HL-60/S4 (cell line): ENCODE measurements around the gene WNT4.

Experiments used
- in situ Hi-C: fragments of 300-500 bp; cut with MboI; formaldehyde crosslinking; loops from 2 replicates; pipeline ENCODE4 v1.14.3; 2022; ENCODE audit warnings: low sequenced_read_pairs

The WNT4 gene

DNA sequence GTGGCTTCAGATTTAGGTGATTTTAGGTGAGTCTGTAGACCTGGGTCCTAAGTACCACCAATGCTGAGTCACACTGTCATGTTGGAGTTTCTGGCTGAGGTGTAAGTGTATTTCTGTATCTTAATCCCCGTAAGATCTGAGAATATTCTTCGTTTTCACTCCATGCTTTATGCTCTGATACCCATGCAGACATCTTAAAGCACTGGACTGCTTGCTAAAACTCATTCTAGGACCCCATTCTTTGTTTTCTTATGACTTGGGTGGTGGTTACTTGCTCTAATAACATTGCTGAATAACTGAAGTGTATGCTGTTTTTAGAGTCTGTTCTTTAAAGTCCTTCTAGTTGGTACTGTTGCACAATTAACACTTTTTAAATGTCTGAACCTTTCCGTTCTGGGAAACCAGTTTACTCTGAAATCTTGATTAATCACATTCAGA is 53.7 kb downstream of the WNT4 start:
- in situ Hi-C loops, result no loop called here

DNA sequence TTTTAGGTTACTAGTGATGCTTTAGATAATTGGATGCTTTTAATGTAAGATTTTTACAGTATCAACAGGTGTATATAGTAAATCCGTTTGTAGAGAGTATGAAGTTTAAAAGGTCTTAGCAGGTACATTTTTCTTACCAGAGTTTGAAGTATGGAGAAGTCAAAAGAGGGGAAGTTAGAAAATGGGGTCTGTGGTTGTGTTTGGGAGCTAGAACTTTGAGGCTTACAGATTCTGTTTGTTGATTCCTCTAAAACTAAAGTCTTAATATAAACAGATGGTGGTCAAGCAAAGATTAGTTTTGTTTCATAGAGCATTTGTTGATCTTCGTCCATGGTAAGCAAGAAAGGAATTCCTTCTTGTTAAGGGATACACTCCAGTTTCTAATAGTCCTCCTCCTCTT is 54.6 kb downstream of the WNT4 start:
- in situ Hi-C loops, result no loop called here

DNA sequence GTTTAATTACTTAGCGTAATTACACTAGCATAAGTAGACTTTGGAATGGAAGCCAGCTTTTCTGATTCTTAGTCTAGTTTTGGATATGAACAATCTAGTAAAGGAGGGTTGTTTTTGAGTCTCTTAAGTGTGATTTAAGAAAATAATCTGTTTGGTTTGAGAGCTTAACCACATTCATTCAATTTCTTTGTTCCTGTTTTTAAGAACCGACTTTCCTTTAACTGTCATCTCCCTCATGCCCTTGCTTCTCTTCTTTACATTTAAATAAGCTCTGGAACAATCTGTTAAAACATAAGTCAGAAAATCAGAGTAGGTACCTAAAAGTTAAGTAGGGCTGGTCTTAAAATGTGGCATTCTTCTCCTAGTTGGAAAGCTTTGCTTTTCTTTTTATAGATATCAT is 62.7 kb downstream of the WNT4 start:
- in situ Hi-C loops, result no loop called here

DNA sequence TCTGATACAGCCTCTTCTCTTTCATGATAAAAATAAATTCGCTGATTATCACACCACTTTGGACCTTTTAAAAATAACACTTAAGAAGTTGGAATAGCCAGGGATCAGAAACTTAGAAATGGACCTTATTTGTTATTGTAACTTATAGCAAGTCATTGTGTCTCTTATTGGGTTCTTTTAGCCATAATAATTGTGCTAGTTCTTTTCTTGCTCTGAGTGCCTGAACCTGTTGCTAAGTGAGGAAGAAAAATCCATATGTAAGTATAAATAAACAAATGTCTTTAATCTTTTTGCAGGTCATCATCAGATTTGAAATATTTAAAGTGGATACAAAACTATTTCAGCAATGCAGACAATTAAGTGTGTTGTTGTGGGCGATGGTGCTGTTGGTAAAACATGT is 64.8 kb downstream of the WNT4 start:
- in situ Hi-C loops, result no loop called here

DNA sequence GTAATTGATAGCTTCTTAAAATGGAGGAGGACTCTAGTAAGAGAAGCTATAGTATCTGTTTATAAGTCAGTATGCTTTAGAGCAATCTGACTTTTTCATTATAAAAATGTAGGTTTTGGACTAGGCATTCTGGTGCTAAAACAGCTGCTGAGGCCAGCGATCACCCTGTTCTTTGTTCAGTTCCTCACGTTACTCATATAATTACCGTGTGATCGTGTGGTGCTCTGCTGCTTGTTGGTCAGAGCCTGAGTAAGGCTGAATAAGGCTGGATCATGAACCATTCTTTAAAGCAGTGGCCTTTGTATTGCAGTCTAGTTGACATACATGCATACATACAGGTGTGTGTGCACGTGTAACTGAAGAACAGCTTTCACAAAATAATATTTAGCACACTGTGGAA is 65.2 kb downstream of the WNT4 start:
- in situ Hi-C loops, result no loop called here

DNA sequence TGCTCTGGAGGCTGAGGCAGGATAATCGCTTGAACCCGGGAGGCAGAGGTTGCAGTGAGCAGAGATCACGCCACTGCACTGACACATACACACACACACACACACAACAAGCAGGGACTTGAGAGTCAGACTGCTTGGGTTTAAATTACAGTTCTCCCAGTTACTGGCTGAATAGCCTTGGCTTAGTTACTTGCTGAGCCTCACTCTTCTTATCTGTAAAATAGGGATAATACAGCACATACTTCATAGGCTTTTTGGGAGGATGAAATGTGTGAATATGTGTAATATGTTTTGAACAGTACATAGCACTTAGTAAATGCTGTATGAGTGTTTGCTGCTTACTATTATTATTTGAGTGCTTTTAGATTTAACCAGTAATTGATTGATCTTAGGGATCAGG is 66.6 kb downstream of the WNT4 start:
- in situ Hi-C loops, result no loop called here

DNA sequence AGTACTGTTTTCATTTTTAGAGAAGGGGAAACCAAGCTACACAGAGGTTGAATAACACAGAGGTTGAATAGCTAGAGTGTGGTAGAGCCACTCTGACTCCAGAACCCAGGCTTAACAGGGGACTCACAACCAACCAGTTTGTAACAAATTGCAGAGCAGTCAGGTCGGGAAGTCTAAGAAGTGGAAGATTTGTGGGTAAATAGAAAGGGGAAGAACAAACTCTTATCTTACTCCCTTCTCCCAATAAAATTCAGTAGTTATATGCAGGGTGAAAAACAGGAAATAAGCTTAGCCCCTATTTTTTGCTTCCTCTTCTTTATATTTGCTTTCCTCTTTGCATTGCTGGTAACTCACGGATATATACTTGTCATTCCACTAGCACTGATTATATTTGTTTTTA is 67.2 kb downstream of the WNT4 start:
- in situ Hi-C loops, result no loop called here

DNA sequence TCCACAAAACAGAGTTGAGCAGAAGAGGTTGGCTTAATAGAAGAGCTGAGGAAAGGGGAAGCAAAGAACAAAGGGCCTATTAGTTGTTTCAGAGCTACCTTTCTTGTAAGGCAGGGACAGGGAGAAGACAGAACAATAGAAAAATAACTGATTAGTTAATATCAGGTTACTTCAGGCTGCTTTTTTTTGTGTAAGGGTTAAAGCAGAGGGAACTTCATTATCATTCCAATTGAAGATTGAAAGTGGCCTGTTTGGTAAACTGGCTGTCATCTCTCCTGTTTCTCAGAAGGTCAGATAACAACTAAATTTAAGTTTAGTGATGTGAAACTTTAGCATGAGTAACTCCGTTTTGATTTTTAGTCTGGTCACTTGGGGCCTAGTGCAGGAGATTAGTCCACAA is 68.1 kb downstream of the WNT4 start:
- in situ Hi-C loops, result no loop called here

DNA sequence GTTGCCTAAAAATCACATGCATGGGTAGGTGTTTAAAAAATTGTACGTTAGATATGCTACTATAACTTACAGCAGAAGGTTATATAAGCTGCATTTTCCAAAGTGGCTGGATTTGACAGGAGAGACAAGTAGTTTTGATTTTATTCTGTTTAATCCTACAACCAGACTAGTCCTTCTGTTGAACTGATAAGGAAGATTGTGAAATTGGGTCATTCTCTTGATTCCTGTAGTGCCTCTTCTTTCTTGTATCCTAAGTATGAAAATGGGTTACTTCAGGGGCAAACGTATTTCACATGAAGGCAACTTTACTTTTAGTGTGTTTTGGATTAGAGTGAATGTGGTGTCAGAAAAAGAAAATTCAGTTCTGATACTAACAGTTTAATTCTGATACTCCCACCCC is 71.4 kb downstream of the WNT4 start:
- in situ Hi-C loops, result no loop called here
